Activated CD4-positive, alpha-beta T cell treated with anti-CD3 and anti-CD28 coated beads, Interleukin-2, amount 10 ng/mL, durations not matched to agents 24 days and 14 days (primary cell): ENCODE data around the gene NME5. TPM values are rescaled to one million over a fixed set of nuclear protein-coding genes. Genes with fewer than 3 reads are reported as not detected.
"Not testable (repeated sequence)": the region's sequence is repeated elsewhere in the genome, so short reads cannot be mapped to it uniquely, and the experiment has no call there.

Experiments used
- DNase-seq: peaks from one replicate; pipeline ENCODE4 v3.0.0; 2022
- H3K27ac Mint-ChIP-seq: one replicate; pipeline ENCODE4 v1.8.0; 2022; ENCODE audit warnings: mild to moderate bottlenecking, mixed read lengths
- H3K27me3 Mint-ChIP-seq: one replicate; pipeline ENCODE4 v1.8.0; 2022; ENCODE audit warnings: mixed read lengths
- H3K36me3 Mint-ChIP-seq: one replicate; pipeline ENCODE4 v1.8.0; 2022; ENCODE audit warnings: low read depth, mild to moderate bottlenecking, mixed read lengths
- H3K4me1 Mint-ChIP-seq: one replicate; pipeline ENCODE4 v1.8.0; 2021; ENCODE audit warnings: mixed read lengths
- H3K4me3 Mint-ChIP-seq: one replicate; pipeline ENCODE4 v1.8.0; 2022; ENCODE audit warnings: mild to moderate bottlenecking, moderate library complexity, mixed read lengths
- H3K9me3 Mint-ChIP-seq: one replicate; pipeline ENCODE4 v1.8.0; 2021; ENCODE audit warnings: mixed read lengths
- intact Hi-C: fragments of 100-400 bp; cut with micrococcal nuclease; formaldehyde crosslinking; loops from one replicate; pipeline ENCODE4 v1.15.1; 2023
- total RNA-seq: library from RNA; stranded (reverse); gene quantifications from 2 replicates; pipeline ENCODE4 v1.2.3, GENCODE V29; 2022

NME5 gene
- total RNA-seq, 1 donor from 2014 or later = not detected

- H3K27me3 Mint-ChIP-seq = no peaks in the 10 kb centered on the region
- peaks cover 72% of the 10 kb centered on the region for H3K36me3 Mint-ChIP-seq
- no peaks in the 10 kb centered on the region for H3K4me1 Mint-ChIP-seq
- no peak overlapping the region for H3K4me3 Mint-ChIP-seq
- no peak overlapping the region for H3K27ac Mint-ChIP-seq
- no peaks in the 10 kb centered on the region for H3K9me3 Mint-ChIP-seq
- DNase-seq = no peak
- intact Hi-C loops = no loop called here
Measured at GRCh38 chr5:138160706-138161105, 21.5 kb upstream of the NME5 start.

GRCh38 chr5:138159666-138160065, 20.4 kb upstream of the NME5 start:
- intact Hi-C loops = no loop called here
- H3K4me3 Mint-ChIP-seq = no peak overlapping the region
- H3K9me3 Mint-ChIP-seq = no peaks in the 10 kb centered on the region
- H3K4me1 Mint-ChIP-seq = no peaks in the 10 kb centered on the region
- DNase-seq = no peak
- no peak overlapping the region for H3K27ac Mint-ChIP-seq
- H3K27me3 Mint-ChIP-seq = no peaks in the 10 kb centered on the region
- peaks cover 64% of the 10 kb centered on the region for H3K36me3 Mint-ChIP-seq

- Mint-ChIP-seq H3K36me3 (peaks cover 45% of the 10 kb centered on the region), H3K4me3 (no peak overlapping the region), H3K4me1 (no peaks in the 10 kb centered on the region), H3K9me3 (no peaks in the 10 kb centered on the region), H3K27ac (no peak overlapping the region), H3K27me3 (peaks cover 6% of the 10 kb centered on the region)
- DNase-seq = no peak
- intact Hi-C loops = no loop called here
Measured at GRCh38 chr5:138157626-138158025, 18.4 kb upstream of the NME5 start.

GRCh38 chr5:138155977-138156376, 16.7 kb upstream of the NME5 start:
- intact Hi-C loops, H3K27me3 Mint-ChIP-seq, H3K27ac Mint-ChIP-seq, DNase-seq, H3K9me3 Mint-ChIP-seq, H3K4me3 Mint-ChIP-seq, H3K4me1 Mint-ChIP-seq: not testable (repeated sequence)
- H3K36me3 Mint-ChIP-seq = peaks cover 39% of the 10 kb centered on the region

- DNase-seq = no peak
Measured at GRCh38 chr5:138149530-138149929, 10.3 kb upstream of the NME5 start.

GRCh38 chr5:138148811-138149210, 9.6 kb upstream of the NME5 start:
- Mint-ChIP-seq H3K27me3 (peaks cover 3% of the 10 kb centered on the region), H3K9me3 (no peaks in the 10 kb centered on the region), H3K36me3 (no peaks in the 10 kb centered on the region), H3K27ac (no peak overlapping the region), H3K4me1 (no peaks in the 10 kb centered on the region), H3K4me3 (no peak overlapping the region)
- intact Hi-C loops = no loop called here
- no peak for DNase-seq

More at GRCh38 chr5:138149530-138149929, 10.3 kb upstream of the NME5 start:
- Mint-ChIP-seq H3K4me3 (no peak overlapping the region), H3K27me3 (peaks cover 9% of the 10 kb centered on the region), H3K4me1 (no peaks in the 10 kb centered on the region), H3K36me3 (no peaks in the 10 kb centered on the region), H3K27ac (no peak overlapping the region), H3K9me3 (no peaks in the 10 kb centered on the region)
- intact Hi-C loops = no loop called here

GRCh38 chr5:138143578-138143977, 4.3 kb upstream of the NME5 start:
- DNase-seq, H3K36me3 Mint-ChIP-seq, intact Hi-C loops, H3K4me3 Mint-ChIP-seq, H3K27ac Mint-ChIP-seq, H3K9me3 Mint-ChIP-seq, H3K4me1 Mint-ChIP-seq: not testable (repeated sequence)
- peaks cover 12% of the 10 kb centered on the region for H3K27me3 Mint-ChIP-seq

GRCh38 chr5:138141734-138142133, 2.5 kb upstream of the NME5 start:
- peaks cover 17% of the 10 kb centered on the region for H3K27me3 Mint-ChIP-seq

GRCh38 chr5:138140268-138140667, 1.0 kb upstream of the NME5 start:
- H3K36me3 Mint-ChIP-seq = no peaks in the 10 kb centered on the region
- DNase-seq = no peak
- H3K4me1 Mint-ChIP-seq = no peaks in the 10 kb centered on the region
- no peak overlapping the region for H3K27ac Mint-ChIP-seq
- no peaks in the 10 kb centered on the region for H3K9me3 Mint-ChIP-seq
- peaks cover 23% of the 10 kb centered on the region for H3K27me3 Mint-ChIP-seq
- intact Hi-C loops = no loop called here
- H3K4me3 Mint-ChIP-seq = no peak overlapping the region

More at GRCh38 chr5:138141734-138142133, 2.5 kb upstream of the NME5 start:
- intact Hi-C loops = no loop called here
- no peak overlapping the region for H3K4me3 Mint-ChIP-seq
- no peak for DNase-seq
- H3K9me3 Mint-ChIP-seq = no peaks in the 10 kb centered on the region
- no peaks in the 10 kb centered on the region for H3K4me1 Mint-ChIP-seq
- no peaks in the 10 kb centered on the region for H3K36me3 Mint-ChIP-seq
- no peak overlapping the region for H3K27ac Mint-ChIP-seq

- DNase-seq = no peak
- no peaks in the 10 kb centered on the region for H3K36me3 Mint-ChIP-seq
- intact Hi-C loops = loop anchor here (10.0 kb wide), 1 partner anchor 515 kb away; no protein-coding TSS in a partner anchor
- H3K4me3 Mint-ChIP-seq = no peak overlapping the region
- H3K27me3 Mint-ChIP-seq = peaks cover 23% of the 10 kb centered on the region
- H3K4me1 Mint-ChIP-seq = no peaks in the 10 kb centered on the region
- H3K27ac Mint-ChIP-seq = no peak overlapping the region
- no peaks in the 10 kb centered on the region for H3K9me3 Mint-ChIP-seq
Measured at GRCh38 chr5:138139781-138140090, 508 bp upstream of the NME5 start.

- no peaks in the 10 kb centered on the region for H3K9me3 Mint-ChIP-seq
- intact Hi-C loops = loop anchor here (2.0 to 10.0 kb wide), 2 partner anchors 354 to 508 kb away; no protein-coding TSS in a partner anchor
- no peaks in the 10 kb centered on the region for H3K36me3 Mint-ChIP-seq
- no peak for DNase-seq
- H3K4me1 Mint-ChIP-seq = peaks cover 2% of the 10 kb centered on the region
- no peak overlapping the region for H3K27ac Mint-ChIP-seq
- peaks cover 15% of the 10 kb centered on the region for H3K27me3 Mint-ChIP-seq
- no peak overlapping the region for H3K4me3 Mint-ChIP-seq
Measured at GRCh38 chr5:138132543-138132942, 6.7 kb downstream of the NME5 start.

GRCh38 chr5:138129347-138129746, 9.9 kb downstream of the NME5 start:
- Mint-ChIP-seq H3K4me3 (no peak overlapping the region), H3K4me1 (peaks cover 2% of the 10 kb centered on the region), H3K27ac (no peak overlapping the region), H3K9me3 (no peaks in the 10 kb centered on the region), H3K36me3 (no peaks in the 10 kb centered on the region), H3K27me3 (peaks cover 12% of the 10 kb centered on the region)
- no peak for DNase-seq
- intact Hi-C loops = no loop called here

GRCh38 chr5:138128334-138128733, 10.9 kb downstream of the NME5 start:
- H3K4me1 Mint-ChIP-seq = no peaks in the 10 kb centered on the region
- DNase-seq = no peak
- no peak overlapping the region for H3K27ac Mint-ChIP-seq
- intact Hi-C loops = no loop called here
- no peaks in the 10 kb centered on the region for H3K36me3 Mint-ChIP-seq
- no peaks in the 10 kb centered on the region for H3K9me3 Mint-ChIP-seq
- no peak overlapping the region for H3K4me3 Mint-ChIP-seq
- H3K27me3 Mint-ChIP-seq = peaks cover 12% of the 10 kb centered on the region

GRCh38 chr5:138115254-138115653, 24.0 kb downstream of the NME5 start:
- Mint-ChIP-seq H3K9me3 (no peaks in the 10 kb centered on the region), H3K27ac (no peak overlapping the region), H3K4me1 (no peaks in the 10 kb centered on the region), H3K36me3 (no peaks in the 10 kb centered on the region), H3K27me3 (peaks cover 5% of the 10 kb centered on the region), H3K4me3 (no peak overlapping the region)
- intact Hi-C loops = no loop called here
- DNase-seq = no peak

GRCh38 chr5:138111937-138112336, 27.3 kb downstream of the NME5 start:
- Mint-ChIP-seq H3K27me3 (peaks cover 10% of the 10 kb centered on the region), H3K36me3 (no peaks in the 10 kb centered on the region), H3K9me3 (no peaks in the 10 kb centered on the region), H3K4me1 (no peaks in the 10 kb centered on the region), H3K4me3 (no peak overlapping the region), H3K27ac (no peak overlapping the region)
- no peak for DNase-seq
- intact Hi-C loops = no loop called here
